Activated gamma-delta T cell treated with Interleukin-2 at 50 U/mL for 16 hours (primary cell): ENCODE measurements around the gene SMCO2.
"Not testable (repeated sequence)": the region's sequence is repeated elsewhere in the genome, so short reads cannot be mapped to it uniquely, and the experiment has no call there.

Source experiments
- DNase-seq: peaks from one replicate; pipeline ENCODE4 v3.0.0-alpha.2; 2020

SMCO2 gene

GRCh38 chr12:27530157-27530922 is 83.8 kb downstream of the SMCO2 start:
- no peak for DNase-seq

- DNase-seq: no peak
Observed at GRCh38 chr12:27531896-27532295, 85.4 kb downstream of the SMCO2 start.

- DNase-seq: no peak
Observed at GRCh38 chr12:27534060-27534764, 87.7 kb downstream of the SMCO2 start.

- DNase-seq: no peak
Observed at GRCh38 chr12:27534765-27535161, 88.2 kb downstream of the SMCO2 start.

GRCh38 chr12:27535318-27535717 is 88.8 kb downstream of the SMCO2 start:
- DNase-seq: no peak

GRCh38 chr12:27537855-27538675 is 91.5 kb downstream of the SMCO2 start:
- DNase-seq: no peak

- no peak for DNase-seq
Observed at GRCh38 chr12:27539191-27539631, 92.7 kb downstream of the SMCO2 start.

- DNase-seq: no peak
Observed at GRCh38 chr12:27541031-27541719, 94.6 kb downstream of the SMCO2 start.

GRCh38 chr12:27542628-27543027 is 96.1 kb downstream of the SMCO2 start:
- DNase-seq: no peak

GRCh38 chr12:27544858-27545257 is 98.3 kb downstream of the SMCO2 start:
- DNase-seq: not testable (repeated sequence)

- DNase-seq: no peak
Observed at GRCh38 chr12:27545665-27546064, 99.1 kb downstream of the SMCO2 start.

- DNase-seq: no peak
Observed at GRCh38 chr12:27547592-27547991, 101.1 kb downstream of the SMCO2 start.

- no peak for DNase-seq
Observed at GRCh38 chr12:27548301-27549199, 102.0 kb downstream of the SMCO2 start.

- DNase-seq: no peak
Observed at GRCh38 chr12:27549236-27549800, 102.8 kb downstream of the SMCO2 start.

- DNase-seq: no peak
Observed at GRCh38 chr12:27549801-27550652, 103.5 kb downstream of the SMCO2 start.

- DNase-seq: no peak
Observed at GRCh38 chr12:27550653-27550975, 104.1 kb downstream of the SMCO2 start.

- DNase-seq: no peak
Observed at GRCh38 chr12:27551172-27551840, 104.8 kb downstream of the SMCO2 start.
